HEK293T (cell line): ENCODE data around the gene SLC6A13.

Experiments used
- ARNT ChIP-seq: fragments of 450-650 bp; IDR thresholded peaks from 2 replicates; pipeline ENCODE4 v1.6.1; 2017; ENCODE audit warnings: mild to moderate bottlenecking
- BHLHE40 ChIP-seq: fragments of 450-650 bp; IDR thresholded peaks from 2 replicates; pipeline ENCODE4 v1.6.1; 2016; ENCODE audit warnings: mild to moderate bottlenecking, moderate library complexity, borderline replicate concordance
- ELF4 ChIP-seq: fragments of 450-650 bp; IDR thresholded peaks from 2 replicates; pipeline ENCODE4 v1.6.1; 2017; ENCODE audit warnings: antibody characterized with exemption
- FOXA1 ChIP-seq: fragments of 450-650 bp; IDR thresholded peaks from 2 replicates; pipeline ENCODE4 v1.6.1; 2016; ENCODE audit warnings: mild to moderate bottlenecking
- HDGF ChIP-seq: fragments of 450-650 bp; IDR thresholded peaks from 2 replicates; pipeline ENCODE4 v1.6.1; 2017; ENCODE audit warnings: antibody characterized with exemption, borderline replicate concordance
- SP1 ChIP-seq: fragments of 450-650 bp; IDR thresholded peaks from 2 replicates; pipeline ENCODE4 v1.6.1; 2017
- SUZ12 ChIP-seq: fragments of 450-650 bp; IDR thresholded peaks from 2 replicates; pipeline ENCODE4 v1.6.1; 2016; ENCODE audit warnings: mild to moderate bottlenecking
- TARDBP ChIP-seq: fragments of 450-650 bp; IDR thresholded peaks from 2 replicates; pipeline ENCODE4 v1.6.1; 2016
- TF ChIP-seq, protein P1 (sequence below): fragments of 450-650 bp; IDR thresholded peaks from 2 replicates; pipeline ENCODE4 v1.6.1; 2016

DNA sequence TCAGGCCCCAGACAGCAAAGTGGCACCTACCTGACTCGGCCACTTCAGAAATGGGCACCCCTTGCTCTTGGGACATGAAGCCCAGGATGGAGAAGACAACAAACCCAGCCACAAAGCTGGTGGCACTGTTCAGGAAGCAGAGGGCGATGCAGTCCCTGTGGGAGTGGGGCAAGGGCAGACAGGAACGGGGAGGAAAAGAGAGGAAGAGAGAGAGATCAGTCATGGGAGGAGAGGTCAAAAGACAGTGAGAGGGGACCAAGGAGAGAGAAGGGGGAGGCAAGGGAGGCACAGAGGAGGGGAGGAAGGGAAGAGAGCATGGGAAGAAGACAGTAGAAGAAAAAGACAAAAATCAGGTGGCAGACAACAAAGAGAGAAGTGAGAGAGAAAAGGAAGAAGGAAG, 65.3 kb downstream of the SLC6A13 start:
- TF ChIP-seq BHLHE40 (no peak), SP1 (no peak), ARNT (no peak), HDGF (no peak), SUZ12 (no peak), ELF4 (no peak), TARDBP (no peak), FOXA1 (no peak)
- TF ChIP-seq, protein P1, sequence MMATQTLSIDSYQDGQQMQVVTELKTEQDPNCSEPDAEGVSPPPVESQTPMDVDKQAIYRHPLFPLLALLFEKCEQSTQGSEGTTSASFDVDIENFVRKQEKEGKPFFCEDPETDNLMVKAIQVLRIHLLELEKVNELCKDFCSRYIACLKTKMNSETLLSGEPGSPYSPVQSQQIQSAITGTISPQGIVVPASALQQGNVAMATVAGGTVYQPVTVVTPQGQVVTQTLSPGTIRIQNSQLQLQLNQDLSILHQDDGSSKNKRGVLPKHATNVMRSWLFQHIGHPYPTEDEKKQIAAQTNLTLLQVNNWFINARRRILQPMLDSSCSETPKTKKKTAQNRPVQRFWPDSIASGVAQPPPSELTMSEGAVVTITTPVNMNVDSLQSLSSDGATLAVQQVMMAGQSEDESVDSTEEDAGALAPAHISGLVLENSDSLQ: no peak
